CD4-positive, alpha-beta T cell treated with Interleukin-17A for 4 hours (primary cell): ENCODE results near the gene KRT78.
"Not testable (repeated sequence)": the region's sequence is repeated elsewhere in the genome, so short reads cannot be mapped to it uniquely, and the experiment has no call there.

ENCODE experiments used
- DNase-seq: peaks from one replicate; pipeline ENCODE4 v3.0.0-alpha.2; 2020; ENCODE audit warnings: mixed read lengths

Gene KRT78

DNA sequence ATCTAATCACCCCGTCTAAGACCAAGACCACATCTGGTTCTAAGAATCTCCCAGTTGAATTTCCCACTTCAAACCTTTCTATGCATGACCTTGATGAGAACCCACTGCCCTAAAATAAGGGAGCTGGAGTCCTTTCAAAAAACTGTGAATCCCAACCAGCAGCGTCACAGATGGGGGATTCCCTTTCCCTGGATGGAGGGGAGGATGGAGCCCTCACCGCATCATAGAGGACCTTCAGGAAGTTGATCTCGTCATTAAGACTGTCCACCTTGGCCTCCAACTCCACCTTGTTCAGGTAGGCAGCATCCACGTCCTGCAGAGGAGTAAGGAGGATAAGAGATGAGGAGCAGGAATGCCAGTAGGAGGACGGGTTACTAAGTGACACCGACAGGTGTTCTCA is 39.6 kb downstream of the KRT78 start:
- DNase-seq = no peak

DNA sequence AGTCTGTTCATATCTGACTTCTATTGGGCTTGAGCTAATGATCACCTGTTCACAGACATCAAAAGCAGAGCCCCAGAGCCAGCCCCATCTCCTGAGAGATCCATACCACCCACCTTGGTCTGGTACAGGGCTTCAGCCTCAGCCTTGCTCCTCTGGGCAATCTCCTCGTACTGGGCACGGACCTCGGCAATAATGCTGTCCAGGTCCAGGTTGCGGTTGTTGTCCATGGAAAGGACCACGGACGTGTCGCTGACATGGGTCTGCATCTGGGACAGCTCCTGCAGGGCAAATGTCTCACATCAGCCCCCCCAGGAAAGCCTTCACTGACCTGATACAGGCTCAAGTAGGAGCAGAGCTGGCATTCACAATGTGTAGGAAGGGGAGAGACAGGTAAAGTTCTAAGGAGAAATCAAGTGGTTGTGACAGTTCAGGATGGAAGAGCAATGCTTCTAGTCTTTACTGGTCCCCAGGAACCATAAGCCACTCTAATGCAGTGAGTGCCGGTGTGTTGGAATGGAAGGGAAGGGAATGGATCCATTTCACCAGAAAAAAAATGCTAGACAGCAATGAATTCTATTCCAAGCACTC is 40.1 kb downstream of the KRT78 start:
- DNase-seq = no peak

DNA sequence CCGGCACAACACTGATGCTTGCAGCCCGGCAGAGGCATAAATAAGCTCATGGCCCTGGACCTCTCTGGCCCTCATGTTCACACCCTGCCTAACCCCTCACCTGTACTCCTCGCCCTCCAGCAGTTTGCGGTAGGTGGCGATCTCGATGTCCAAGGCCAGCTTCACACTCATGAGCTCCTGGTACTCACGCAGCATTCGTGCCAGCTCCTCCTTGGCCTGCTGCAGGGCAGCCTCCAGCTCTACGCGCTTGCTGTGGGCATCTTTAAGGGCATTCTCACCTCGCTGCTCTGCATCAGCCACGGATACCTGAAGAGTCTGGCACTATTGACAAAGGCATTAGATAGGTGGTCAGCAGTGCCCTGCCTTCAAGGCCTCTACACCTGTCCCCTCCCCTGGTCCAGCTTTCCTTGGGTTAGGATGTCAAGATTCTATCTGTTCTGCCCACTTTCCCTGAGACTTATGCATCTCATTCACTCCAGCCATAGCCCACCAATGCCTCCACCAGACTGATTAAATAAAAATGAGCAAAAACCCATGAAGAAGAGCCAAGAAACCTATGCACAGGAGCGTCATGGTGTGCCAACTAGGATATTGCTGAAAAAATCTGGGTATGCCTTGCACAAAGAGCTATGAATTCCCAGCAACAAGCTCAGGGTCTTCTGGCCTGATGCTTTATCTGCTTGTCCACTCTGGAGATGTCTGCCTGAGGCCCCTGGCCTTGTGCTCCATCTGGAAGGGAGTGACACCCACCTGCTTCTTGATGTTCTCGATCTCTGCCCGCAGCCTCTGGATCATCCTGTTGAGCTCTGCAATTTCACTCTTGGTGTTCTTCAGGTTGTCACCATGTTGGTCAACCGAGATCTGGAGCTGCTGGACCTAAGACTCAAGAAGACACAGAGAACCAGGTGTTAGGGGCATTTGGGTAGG is 41.0 kb downstream of the KRT78 start:
- no peak for DNase-seq

DNA sequence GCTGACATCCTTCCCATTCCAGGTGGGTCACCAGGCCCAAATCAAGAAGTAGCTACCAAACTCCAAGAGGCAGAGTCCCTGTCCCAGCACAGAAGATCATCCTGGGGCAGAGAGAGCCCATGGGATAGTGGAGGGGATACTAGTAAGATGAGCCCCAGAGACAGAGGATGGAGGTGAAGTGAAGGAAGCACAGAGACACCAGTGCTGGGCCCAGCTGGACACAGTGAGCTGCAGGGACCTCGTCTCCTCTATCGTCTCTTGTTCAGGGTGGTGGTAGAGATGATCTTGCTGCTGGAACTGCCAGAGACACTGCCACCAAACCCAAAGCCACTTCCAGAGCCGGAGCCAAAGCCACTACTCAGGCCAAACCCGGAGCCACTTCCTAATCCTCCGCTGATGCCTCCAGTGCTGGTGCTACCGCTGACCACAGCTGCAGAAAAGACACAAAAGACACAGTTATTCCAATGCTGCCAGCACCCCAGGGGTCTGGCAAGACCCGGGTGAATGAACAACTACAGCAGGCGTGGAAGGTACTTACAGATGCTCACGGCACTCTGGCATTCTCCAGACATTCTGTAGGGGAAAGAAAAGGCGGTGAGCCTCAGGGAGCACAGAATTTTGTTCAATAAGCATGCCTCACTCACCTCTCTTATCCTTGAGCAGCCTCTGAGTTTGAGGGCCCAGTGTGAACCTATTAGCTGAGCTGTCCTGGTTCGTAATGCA is 41.8 kb downstream of the KRT78 start:
- no peak for DNase-seq

DNA sequence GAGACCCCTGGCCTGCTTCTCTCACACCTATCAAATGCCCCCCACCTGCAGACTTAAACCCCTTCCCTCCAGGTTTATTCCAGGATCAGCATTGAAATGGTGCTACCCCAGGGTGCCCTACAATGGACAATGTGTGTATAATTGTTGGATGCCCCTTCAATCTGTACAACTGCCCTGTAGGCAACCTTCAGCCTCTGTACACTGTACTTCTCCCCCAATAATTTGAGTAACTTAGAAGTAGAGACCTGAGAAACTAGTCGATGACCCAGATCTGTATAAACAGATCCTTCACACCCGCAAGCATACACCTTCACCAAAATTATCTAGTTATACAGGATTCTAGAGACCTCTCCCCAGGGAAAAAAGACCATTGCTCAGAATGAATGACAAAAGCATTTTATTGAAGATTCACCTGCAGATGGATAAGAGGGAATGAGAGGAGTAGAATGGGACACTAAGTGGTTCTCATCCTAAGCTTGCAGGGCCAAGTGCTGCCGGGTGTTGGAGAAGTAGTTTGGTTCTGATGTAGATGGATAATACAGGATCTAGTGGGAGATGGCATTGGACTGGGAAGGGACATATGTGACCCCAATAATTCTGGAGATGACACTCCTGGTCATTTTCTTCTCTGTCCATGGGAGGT is 42.5 kb downstream of the KRT78 start:
- no peak for DNase-seq

DNA sequence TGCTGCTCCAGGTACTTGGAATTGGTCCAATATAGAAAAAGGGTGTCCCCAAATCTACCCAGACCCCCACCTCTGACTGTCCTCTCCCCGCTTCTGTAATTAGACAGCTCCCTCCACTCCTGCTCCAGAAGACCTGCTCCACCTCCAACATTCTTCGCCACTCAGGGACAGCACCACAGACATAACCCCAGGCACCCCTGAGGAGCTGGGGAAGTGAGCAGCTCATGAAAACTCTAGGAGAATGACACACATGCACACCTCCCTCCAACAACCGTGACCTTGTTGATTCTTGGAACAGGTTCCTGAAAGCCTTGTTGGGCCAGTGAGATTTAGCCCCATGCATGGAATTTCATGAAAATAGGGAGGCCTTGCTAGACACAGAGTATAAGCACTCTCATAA is 43.1 kb downstream of the KRT78 start:
- no peak for DNase-seq

DNA sequence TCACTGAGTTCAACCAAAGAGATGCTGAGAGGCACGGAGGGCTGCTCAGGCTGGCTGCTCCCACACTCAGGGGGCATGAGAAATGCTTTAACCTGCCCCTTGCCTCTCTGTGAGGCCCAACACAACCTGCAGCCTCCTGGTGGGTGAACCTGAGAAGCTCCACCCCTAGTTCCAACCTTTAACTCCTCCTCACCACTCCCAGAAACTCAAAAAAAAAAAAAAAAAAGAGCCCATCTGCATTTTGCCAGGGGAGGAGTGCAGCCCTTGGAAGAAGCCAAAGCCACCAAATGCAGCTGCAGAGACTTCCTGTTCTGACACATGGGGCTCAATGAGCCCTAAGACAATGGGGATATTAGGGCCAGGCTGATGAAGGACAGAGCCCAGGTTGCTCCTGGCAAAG is 43.8 kb downstream of the KRT78 start:
- DNase-seq = no peak

DNA sequence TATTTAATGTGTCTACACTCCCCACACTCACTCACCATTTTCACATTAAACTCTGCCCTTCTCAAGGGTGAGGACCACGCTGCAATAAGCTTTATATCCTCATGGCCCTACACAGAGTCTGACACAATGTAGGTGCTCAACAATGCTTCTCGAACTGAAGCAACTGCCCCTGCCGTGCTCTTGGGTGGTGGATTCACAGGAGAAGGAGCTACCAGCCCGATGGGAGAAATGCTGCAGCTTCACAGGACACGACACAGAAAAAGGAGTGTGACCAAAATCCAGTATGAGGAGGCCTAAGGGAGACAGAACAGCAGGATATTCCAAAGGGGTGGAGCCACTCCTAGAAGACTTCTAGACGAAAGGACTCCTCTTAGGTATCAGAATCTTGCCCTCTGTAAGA is 46.4 kb downstream of the KRT78 start:
- DNase-seq = no peak

DNA sequence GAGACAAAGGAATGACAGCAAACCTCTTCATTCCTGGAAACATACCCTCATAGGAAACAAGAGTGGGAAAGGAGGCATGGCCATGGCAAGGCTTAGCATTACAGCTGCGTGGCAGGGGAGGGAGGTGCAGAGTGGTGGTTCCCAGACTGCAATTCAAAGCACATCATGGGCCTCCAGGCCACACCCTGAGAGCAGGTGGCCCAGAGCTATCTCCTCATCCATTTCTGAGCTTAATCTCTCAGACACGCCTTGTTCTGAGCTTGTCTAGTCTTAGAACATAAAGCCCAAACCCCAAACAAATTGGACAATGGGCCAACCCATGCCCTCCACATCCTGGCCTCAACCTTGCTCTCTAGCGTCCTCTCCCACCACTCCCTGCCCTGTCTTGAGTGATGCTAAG is 47.0 kb downstream of the KRT78 start:
- no peak for DNase-seq

DNA sequence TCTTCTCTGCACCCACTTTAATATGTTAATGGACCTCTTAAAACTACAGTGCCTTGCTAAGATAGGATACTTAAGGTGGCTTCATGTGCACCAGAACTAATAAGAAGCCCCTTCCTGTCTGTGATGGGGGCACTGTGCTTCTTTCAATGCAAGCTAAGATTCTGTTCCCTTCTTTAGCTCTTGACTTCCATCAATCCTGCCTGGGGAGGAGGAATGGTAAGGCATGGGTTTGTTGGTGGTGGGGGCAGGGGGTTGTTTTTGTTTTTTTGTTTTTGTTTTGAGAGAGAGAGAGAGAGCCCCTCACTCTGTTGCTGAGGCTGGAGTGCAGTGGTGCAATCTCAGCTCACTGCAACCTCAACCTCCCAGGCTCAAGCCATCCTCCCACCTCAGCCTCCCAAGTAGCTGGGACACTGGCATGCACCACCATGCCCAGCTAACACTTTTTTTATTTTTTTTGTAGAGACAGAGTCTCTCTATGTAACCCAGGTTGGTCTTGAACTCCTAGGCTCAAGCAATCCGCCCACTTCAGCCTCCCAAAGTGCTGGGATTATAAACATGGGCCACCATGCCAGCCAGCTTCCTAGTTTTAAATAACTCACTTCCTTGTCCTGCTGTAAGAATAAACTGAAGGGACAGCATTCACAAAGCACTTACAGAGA is 48.4 kb downstream of the KRT78 start:
- no peak for DNase-seq

DNA sequence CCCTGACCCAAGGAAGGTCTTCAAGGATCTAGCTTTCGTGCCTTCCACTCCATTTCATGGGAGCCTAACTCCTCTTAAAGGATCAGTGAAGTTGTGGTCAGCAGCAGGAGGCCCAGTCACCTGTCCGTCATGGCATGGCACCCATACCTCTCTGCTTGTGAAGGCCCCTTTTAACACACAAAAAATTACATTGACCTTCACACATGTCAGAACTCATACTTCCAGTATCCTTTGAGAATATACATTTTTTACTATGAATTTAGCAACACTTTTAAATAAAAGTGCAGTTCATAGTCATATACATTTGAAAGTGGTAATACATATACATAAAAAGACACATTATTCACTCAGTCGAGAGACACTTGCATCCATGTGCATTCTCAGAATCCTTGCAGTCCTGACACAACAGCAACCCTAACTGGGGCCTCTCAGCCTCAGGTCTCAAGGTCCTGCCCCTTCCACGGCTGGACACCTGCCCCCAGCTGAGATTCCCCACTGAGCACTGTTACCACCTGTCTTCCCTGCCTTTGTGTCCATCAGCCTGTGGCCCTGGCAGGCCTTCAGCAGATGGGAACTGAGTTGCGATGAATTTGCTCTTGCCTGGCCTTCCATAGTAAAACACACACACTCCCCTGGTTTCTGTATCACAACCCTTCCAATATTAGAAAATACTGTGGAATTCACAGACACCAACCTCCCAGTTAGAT is 49.1 kb downstream of the KRT78 start:
- DNase-seq = no peak

DNA sequence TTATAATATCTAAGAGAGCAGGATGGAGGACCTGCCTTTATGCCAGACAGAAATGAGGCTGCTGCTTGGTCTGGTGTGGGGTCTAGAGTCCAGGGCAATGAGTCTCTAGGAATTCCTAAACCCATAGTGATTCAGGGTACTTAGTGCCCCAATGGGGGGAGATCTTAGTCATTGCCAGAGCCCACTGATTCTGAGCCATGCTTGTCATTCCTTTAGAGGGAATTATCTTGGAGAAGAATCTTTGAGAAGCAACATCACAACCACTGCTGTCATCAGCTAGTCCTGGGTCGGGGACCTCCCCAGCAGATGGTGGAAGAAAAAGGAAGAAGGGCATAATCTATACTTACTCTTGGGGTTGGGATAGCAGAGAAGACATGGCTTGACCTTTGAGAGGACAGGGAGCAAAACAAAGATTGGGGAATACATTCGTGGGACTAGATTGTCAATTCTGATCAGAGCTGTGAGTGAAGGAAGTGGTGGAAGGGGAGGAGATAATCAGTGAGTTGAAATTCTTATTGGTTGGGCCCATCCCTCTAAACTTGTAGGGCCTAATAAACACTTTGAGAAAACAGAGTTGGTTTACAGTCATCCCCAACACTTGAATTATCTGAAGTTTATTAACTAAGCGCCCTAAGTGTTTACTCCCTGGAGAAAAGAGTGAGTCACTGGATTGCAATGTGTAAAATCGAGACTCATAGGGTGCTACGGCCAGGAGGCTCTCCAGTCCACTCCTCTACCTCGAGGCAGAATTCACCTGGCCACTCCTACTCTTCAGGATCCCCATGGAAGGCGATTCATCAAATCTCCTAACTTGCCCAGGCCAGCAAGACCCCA is 49.9 kb downstream of the KRT78 start:
- no peak for DNase-seq

DNA sequence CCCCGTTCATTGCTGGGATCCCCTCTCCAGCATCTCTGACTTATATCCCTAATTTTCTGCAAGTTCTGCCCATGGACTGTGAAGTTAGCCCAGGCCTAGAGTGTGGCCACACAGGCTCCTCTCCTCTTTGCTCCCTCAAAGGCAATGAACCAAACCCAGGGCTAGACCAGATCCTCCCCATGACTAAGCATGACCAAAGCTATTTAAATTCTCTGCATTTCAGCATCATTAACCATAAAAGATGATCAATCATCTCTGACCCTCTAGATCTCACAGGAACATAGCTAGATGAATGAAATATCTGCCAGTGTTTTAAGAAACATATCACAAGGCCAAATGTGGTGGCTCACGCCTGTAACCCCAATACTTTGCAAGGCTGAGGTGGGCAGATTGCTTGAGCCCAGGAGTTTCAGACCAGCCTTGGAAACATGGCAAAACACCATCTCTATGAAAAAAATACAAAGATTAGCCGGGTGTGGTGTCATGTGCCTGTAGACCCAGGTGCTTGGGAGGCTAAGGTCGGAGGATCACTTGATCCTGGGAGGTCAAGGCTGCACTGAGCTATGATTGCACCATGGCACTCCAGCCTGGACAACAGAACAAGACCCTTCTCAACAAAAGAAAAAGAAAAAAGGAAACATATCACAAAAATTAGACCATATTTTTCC is 50.7 kb downstream of the KRT78 start:
- no peak for DNase-seq

DNA sequence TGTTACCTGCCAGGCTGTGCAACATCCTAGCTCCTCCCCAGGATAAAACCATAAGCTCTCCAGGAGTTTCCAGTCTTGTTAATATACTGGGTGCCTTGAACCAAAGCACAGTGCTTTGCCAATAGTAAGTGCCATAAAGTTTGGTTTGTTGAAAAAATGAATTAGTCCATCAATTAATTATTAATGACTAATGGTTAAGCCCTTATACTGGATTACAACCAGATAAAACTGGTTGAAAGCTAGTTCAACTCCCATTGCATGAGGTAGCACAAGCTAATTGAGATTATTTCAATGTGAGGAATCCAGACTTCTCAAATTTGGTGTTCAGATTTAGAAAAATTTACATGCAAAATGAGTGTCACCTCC is 51.3 kb downstream of the KRT78 start:
- no peak for DNase-seq

DNA sequence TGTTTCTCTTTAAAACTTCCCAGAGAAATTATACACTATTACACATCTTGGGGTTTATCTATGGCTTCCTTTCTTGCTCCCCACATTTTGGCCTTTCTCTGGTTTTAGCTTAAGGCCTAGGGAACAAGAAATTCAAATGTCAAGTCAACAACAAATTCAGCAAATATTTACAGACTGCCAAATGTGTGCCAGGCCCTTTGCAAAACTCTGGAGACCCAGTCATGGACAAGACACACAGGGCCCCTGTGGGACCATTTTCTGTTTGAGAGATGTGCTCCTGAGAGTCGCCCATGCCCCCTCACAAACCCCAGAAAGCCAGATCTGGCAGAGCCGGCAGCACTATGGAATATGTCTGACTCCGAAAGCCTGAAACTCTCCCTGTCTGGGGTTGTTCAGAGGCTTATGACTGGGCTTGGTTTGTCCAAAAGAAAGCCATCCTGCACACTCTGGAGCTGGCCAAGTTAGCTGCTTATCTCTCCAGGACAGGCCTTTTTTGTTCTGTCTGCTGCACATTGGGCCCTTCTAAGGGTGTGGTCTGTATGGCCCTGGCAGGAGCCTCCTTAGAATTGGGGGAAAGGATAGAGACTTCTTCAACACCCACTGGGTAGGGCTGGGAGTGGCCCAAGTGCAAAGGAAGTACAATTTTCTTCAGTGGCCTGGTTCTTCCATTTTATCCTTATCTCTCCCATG is 51.8 kb downstream of the KRT78 start:
- no peak for DNase-seq

DNA sequence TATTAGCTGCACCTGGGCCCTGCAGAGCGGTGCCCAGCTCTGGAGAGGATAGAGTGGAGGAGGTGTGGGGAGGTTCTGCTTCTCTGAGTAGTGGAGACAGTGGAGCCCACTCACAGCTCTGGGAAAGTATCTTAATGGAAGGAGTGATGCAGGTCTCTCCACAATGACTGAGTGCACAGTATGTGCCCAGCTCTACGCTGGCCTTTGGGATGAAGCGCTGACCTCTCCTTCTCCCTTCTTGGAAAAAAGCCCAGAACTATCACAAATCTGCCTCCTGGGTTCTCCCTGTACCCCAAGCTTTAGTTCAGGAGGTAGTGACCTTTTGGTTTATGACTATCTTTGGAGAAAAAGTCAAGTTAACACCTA is 52.4 kb downstream of the KRT78 start:
- no peak for DNase-seq

DNA sequence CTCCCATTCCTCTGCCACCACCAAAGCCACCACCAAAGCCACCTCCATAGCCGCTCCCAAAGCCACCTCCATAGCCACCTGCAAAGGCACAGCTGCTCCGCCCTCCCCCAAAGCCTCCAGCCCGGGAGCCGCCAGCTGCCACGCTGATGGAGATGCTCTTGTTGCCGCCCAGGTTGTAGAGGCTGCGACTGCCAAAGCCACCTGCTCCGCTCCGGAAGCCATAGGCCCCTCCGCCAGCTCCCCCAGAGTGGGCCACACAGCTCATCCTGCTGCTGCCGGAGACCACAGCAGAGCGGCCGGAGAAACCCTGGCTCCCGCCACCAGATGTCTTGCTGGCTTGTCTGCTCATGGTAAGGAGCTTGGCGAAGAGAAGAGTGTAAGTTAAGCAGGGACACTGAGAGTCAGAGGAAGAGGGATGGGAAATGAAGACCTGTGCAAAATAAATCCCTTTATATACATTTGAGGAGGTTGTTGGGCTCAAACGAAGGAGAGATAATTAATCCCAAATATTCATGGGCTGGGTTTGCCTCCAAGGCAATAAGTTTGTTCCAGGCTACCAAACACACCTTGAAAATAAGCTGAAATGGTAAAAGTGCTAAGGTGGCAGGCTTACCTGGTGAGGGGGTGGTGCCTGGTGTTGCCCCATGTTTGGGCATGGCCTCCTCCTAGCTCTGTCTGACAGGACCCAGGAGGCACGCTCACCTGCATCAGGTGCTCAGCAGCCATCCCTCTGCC is 52.9 kb downstream of the KRT78 start, which contains the start of gene KRT3:
Gene KRT3 (minus strand): TSS at position 424 of the 735 bp plus-strand sequence. CDS start 75 bp downstream, at position 349.
- DNase-seq = no peak

DNA sequence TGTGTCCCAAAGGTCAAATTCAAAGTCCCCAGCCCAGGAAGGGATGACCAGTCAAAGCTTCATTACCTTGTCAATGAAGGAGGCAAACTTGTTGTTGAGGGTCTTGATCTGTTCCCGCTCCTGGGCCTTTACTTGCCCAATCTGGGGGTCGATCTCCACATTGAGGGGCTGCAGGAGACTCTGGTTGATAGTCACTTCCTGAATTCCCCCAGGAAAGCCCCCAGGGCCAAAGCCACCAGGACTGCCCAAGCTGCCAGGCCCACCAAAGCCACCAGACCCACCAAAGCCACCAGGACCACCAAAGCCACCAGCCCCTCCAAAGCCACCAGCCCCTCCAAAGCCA is 53.5 kb downstream of the KRT78 start:
- not testable (repeated sequence) for DNase-seq
